ENCODE results near the gene MAPK9.
A peak's percentile ranks its signal among the peaks of the same experiment; 100 is the strongest.

The MAPK9 gene

DNA sequence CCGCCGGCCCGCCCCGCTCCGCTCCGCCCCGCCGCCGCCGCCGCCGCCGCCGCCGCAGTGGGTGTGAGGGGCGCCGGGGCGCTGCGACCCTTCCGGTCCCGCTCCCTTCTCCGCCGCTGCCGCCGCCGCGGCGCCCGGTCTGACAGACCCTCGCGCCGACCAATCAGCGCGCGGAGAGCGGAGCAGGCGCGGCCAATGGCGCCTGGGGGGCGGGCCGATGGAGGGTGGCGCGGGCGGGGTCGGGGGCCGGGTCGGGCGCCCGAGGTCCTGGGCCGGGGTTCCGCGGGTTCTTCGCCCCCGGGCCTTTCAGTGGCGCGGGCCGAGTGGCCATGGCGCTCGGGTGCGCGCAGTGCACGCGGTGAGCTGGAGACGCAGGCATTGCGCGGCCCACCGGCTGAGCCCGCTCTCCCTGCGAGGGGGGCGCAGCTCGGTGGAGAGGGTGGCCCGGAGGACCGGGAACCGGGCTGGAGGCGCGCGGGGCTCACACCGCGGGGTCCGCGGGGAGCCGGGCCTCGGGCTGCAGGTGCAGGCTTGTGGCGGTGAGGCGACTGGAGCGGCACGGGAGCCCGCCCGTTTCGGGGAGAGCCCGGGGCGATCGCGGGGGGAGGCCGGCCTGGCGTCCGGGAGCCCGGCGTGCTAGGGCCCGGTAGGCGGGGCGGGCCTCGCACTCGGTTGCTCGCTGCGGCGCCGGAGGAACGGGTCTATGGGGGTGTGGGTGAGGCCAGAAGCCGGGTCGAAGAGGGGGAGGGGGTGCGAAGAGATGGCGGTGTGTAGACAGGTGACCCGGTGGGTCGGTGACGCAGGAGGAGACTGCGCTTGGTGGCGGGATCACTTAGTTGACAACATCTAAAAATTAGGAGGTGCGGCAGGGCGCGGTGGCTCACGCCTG, at the start of gene MAPK9:
Gene MAPK9 (minus strand): TSS at position 141 of the 889 bp plus-strand sequence. CDS start 11,522 bp downstream, outside the sequence.
- DNase-seq = peak; percentile 54

DNA sequence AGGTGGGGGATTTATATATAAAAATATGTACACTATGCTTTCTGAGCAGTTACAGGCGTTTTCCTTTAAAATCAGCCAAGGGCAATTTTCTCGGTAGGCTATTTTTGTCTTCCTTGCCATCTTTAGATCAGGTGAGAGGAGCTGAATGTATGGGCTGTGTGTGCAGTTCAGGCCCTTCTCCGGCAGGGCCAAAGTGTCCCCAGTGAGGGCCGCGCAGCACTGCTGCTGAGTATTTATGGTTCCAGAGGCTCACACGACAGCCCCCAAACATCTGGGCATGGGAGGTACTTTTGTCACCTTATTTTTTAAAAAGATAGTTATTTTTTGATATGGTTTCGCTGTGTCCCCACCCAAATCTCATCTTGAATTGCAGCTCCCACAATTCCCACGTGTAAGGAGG, 49.7 kb upstream of the MAPK9 start:
- DNase-seq = no peak

DNA sequence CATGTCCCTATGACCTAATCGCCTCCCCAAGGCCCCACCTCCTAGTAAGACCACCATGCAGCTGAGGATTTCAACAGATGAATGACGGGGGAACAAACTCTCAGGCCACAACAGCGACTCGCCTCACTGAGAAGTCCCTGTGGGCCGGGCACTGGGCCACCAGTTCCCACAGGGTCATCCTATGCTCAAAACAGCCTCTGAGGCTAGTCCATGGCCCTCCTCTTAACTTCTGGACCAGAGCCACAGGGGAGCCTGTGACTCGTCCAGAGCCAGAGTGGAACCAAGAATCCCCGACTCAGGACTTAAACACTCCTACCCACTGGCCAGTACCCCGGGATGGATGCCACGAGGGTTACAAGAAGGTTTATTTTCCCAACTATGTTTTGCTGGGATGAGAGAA, 49.0 kb upstream of the MAPK9 start:
- no peak for DNase-seq

DNA sequence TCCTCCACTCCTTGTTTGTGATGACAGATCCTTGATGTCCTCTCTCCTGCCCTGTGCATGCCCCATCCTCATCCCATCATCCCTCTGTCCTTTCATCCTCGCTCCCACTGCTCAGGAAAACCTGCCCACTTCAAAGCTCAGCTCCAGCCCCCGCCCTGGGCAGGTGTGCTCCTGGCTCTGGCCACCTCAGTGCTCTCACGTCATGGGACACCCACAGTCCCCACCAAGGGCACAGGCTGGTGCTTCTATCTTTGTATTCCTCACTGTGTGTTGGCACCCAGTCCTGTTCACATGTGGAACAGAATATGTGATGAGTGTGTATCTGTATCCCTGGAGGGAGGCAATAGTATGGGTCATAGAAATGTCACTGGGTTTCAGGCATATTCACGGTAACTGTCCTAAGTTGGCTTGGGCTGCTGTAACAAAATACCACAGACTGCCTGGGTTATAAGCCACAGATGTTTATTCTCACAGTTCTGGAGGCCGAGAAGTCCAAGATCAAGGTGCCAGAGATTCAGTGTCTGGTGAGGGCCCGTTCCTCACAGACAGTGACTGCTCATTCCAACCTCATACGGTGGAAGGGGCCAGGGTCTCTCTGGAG, 47.8 kb upstream of the MAPK9 start:
- no peak for DNase-seq

DNA sequence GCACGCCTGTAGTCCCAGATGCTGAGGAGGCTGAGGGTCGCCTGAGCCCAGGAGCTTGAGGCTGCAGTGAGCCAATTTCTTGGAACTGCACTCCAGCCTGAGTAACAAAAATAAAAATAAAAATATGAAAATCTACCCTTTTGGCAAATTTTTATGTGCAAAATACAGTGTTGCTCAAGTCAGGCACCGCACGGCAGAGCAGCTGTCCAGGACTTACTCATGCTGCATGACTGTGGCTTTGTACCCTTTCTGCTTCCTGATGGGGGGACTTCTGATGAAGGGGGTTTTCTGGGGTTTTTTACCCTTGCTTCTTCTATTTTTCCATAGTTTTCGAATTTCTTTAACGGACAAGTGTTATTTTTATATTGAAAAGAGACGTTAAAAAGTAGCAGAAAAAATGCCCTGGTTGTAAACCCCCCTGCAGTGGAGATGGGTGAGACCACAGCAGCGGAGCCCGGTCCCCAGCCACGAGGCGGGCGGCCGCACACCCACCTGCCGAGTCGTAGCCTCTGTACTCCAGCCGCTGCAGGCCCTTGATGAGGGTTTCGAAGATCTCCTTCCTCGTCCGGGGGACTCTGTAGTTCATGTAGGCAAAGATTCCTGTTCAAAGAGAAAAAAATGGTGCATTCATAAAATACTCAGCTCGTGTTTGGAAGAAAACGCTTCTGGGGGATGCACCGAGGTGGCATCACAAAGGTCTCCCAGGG, 46.3 kb upstream of the MAPK9 start:
- no peak for DNase-seq

DNA sequence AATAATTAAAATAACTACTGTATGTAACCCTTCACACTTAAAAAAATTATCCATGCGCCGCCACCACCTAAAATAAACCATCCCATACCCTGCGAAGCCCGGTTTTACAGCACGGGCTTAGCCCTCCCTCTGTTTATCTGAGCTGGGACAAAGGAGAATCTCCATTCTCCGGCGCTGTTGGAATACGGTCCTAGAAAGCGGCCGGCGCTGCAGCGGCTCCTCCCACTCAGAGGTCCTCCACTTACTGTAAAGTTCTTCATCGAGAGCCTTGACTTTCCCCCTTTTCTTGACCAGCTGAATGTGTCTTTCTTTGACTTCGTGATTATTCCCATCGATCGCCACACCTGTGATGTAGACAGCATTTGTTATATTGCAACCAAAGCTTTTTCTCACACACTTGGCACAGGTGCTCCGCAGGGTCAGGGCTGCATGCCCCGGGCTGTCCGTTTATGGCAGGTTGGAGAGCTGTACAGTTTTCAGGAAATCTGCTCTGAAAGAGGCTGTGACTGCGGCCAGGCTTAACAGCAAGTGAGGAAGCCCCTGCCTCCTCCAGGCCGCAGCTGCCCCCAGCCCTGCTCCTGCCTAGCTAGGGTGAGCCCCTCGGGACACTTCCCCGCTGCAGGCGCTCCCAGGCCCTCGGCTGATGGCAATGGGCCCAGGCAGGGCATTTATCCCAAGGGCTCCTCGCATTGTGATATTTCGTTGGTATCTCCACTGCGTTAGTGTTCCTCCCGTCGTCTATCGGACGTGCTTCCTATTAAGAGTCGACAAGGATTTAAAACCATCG, 44.5 kb upstream of the MAPK9 start:
- DNase-seq = no peak

DNA sequence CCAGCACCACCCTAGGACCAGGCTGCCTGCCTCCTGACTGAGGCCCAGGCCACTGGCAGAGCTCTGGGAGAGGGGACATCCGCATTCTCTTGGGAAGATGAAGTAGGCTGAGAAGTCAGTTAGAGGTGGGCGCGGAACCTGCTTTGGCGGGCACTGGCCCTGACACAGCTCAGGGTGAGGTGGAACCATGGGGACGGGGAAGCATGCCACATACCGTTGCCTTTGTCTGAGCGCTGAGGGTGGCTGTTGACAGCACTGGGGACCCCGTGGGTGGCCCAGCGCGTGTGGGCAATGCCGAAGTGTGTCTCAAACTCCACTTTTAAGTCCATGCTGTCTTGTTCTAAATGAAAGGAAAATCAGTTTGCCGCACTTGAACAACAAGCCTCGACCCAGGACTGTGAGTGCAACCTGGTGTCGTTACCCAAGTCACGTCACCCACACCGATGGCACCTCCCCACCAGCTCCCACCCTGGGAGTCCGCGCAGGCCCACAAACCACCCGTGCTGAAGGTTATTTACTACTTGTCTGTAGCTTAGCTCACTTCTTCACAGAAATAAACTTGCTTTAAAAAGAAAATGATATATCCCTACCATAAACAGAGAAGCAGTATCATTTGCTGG, 43.8 kb upstream of the MAPK9 start:
- DNase-seq = no peak

DNA sequence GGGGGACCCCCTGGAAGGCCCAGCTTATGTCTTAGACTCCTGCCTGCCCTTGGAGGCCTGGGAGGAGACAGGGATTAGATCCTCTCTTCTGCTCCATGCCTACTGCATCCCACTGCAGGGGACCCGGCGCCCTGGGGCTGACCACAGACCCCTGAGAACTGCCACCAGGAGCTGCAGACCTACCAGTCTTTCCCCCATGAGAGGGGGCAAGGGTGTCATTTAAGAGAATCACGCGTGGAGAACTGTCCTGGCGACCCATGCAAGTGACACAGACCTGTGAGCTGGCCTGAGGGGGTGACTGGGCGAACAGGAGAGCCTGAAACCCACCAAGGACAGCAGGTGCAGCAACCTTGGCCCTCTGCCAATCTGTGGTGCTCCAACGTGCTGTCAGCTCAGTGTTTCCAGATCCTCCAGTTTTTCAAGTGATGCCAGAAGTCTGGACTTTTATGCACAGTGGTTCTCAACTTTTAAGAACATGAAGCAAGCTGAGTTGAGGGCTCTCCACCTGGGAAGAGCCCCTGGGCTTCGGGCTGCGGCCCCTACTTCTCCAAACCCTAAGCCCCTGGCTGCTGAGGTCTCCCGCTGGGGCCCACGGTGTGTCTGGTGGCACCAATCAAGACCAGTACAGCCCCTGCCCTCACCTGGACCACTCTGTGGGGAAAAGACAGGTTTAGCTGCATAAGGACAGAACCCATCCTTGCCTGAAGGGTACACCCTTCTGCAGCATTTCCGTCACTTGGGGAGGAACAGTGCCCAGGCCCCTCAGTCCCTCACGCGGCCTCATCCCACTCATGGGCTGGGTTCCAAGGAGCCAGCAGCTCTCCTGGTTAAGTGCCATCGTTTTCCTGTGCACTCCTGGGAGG, 43.1 kb upstream of the MAPK9 start:
- no peak for DNase-seq

DNA sequence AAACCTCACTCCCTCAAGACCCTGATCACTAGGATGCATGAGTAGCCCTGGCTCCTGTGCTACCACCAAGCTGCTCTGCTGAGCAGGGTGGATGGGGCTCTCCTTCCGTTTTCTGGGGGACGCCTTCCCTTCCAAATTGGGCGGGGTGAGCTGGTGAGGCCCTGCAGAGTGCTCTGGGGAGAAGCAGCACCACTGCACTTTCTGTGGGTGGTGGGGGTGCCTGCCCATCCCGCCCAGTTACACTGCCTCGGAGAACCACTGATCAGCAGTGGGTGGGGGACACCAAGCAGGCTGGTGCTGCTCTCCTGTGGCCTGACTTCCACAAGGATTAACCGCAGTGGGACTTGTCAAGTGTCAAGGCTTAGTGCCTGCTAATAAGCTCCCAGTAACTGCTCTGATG, 42.3 kb upstream of the MAPK9 start:
- DNase-seq = no peak

DNA sequence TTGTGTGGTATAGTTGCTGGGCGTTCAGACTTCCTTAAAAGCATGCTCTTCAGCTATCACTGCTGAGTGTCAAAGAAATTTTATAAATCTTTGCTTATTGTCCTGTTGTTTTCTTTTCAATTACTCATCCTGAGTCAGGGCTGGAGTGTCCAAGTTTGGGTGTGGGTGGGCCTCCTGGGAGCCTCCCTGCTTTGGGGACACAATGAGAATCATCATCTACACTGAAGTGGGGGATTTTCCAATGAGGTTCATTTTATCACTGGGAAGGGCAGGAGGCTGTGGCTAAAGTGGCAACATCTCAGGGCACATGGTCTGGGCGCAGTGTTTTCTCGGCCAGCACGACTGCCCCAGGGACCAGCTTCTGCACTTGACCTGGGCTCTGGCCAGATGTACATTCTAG, 41.8 kb upstream of the MAPK9 start:
- DNase-seq = no peak

DNA sequence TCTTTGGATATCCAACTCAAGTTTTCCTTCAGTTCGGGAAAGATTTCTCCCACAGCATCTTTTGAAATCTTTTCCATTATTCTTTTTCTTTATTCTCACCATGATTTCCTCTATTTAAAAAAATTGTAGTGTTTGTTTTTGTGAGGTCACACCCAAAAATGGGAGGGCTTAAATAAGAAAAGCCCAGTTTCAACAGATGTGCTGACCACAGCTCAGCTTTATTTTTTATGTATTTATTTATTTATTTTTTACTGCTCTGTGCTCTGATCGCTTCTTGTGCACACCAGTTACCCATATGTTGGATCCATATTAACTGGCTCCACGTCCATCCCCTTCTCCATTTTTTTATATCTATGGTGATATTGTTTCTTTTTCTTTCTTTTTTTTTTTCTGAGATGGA, 41.0 kb upstream of the MAPK9 start:
- DNase-seq = no peak

DNA sequence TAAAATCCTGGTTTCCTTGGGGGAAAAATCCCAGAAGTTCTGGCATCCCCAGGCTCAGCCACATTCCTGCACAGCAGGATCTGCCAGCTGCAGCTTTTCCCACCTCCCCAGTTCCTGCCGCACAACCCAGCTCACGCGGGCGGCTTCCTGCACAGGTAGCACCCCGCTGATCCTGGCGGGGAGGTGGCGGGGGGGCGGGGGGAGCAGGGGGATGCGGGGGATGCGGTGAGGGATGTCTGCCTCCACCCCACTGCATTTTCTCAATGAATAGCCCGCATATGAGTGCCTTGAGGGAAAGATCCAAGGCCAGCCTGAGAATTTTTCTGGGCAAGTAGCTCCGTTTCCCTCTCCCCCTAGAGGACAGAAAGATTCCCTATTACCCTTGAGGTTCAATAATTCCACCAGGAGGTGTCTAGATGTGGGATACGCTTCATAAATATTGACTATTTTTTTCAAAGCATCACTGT, 40.2 kb upstream of the MAPK9 start:
- no peak for DNase-seq

DNA sequence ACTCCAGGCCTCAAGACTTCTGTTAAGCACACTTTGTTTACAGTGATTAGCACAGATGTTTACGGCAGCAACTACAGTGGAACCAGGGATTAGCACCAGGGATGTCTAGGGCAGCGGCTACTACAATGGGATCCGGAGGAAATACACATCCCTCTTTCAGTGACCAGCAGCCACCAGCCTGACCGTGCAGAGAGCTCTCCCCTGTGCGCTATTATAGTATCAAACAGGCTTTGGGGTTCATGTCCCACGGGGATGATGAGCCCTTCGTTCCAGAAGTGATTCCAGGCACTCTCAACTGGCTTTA, 39.7 kb upstream of the MAPK9 start:
- DNase-seq = no peak

DNA sequence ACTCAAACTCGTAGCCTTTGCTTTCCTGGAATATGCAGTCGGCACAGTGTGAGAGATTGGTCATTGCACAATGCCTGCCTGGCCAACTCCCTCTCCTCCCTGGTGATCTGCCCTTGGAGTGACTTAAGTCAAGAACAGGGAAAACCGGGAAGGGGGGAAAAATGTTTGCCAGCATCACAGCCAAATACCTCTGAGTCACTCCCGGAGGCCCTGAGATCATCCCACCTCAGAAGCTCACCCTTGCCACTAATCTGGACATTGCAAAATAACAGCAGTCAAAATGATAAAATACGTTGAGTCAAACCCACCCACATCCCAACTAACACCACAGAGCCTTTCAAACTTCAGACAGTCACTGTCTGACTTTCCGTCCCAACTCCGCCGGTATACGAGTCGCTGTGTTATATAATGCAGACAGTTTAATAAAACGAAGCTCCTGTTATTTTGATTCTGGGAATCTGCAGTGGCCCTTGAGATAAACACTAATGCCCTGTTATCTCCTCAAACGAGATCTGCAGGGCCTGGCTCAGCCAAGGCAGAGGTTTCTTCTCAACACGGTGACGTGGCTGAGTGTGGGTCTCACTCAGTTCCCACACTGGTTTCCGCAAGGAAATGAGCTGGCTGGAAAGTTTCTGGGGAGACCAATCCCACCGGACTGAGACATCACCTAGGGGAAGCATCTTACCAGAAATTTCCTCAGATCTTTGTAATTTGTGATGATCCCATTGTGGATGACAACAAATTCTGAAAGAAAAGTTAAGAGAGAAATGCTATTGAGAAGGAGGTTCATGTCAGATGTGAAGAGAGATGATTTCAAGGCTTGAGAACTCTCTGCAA, 39.1 kb upstream of the MAPK9 start:
- DNase-seq = no peak

DNA sequence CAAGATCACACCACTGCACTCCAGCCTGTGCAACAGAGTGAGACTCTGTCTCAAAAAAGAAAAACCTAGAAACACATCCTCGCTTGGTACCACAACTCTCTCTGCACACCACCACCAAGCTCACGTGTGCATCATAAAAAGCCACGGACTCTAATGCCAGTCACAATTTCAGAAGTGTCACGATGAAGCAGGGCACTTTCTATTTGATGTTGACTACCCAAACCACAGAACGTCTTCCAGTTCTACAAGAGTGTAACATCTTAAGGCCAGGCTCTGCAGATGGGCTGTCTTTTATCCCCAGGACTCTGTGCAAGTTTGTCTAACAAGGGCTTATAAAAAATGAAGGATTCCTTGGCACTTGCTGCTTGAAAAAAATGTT, 38.4 kb upstream of the MAPK9 start:
- no peak for DNase-seq

DNA sequence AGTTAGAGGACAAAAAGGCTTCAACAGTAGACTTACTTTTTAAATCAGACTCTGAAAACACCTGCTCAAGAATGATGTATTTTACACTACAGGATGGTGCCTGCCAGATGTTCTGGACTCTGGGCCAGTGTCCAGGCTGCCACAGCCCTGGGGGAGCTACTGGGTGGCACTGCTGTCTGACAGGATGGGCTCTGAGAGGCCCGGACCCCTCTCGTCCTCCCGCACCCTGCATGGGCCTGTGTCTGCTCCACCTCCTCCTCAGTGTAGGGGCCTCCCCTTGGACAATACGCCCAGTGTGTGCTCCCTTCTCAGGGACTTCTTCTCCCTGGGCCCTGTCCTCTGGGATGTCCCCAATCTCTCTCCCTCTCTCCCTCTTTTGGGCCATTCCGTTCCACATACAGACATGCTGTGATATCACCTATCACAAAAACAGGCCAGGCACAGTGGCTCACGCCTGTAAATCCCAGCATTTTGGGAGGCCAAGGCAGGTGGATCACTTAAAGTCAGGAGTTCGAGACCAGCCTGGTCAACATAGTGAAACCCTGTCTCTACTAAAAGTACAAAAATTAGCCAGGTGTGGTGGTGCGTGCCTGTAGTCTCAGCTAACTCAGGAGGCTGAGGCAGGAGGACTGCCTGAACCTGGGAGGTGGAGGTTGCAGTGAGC, 37.9 kb upstream of the MAPK9 start:
- no peak for DNase-seq

DNA sequence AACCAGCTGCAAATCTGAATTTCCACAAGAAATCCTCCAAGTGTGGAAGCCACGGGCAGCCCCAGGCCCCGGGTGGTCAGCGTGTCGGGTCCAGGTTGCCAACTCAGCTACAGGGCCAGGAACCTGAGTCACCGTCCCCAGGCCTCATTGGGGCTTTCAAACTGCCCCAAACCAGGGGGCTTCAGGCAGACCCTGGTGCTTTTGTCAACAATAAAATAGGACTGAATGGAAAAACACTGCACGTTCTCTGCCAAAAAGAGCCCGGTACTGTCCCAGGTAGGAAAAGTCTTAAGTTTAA, 37.2 kb upstream of the MAPK9 start:
- DNase-seq = no peak

DNA sequence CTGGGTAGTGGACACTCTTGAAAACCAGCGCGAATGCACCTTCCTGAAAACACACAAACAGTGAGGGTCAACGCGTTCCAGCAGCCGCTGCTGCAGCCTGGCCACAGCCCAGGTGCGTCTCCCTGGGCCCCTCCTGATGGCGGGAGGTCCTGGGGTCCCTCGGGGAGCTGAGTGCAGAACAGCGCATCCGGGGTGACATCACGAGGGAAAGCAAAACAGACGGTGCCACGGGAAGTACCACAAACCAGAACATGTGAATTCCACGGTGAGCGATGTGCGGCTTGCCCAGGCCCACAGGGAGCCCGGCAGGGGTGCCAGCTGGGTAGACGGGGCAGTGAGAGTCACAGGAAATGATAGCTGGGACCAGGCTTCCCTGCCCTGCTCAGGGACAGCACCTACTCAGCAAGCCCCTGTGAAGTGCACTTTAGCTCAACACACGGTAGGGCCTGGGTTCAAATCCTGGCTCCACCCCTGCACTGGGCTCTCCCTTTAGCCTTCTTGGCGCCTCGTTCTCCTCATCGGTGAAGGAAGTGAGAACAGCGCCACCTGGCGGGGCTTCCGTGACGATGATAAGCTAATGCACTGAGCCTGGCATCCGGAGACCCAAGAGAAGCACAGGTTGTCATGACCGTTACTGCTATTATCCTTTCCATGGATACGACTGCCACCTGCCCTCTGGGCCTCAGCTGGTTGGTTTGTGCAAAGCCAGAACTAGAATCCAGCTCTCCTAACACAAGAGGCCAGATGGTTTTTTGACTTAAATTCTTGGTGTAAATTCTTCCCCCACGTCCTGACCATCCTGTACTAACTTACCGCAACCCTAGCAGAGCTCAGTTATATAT, 36.6 kb upstream of the MAPK9 start:
- DNase-seq = peak; percentile 38

DNA sequence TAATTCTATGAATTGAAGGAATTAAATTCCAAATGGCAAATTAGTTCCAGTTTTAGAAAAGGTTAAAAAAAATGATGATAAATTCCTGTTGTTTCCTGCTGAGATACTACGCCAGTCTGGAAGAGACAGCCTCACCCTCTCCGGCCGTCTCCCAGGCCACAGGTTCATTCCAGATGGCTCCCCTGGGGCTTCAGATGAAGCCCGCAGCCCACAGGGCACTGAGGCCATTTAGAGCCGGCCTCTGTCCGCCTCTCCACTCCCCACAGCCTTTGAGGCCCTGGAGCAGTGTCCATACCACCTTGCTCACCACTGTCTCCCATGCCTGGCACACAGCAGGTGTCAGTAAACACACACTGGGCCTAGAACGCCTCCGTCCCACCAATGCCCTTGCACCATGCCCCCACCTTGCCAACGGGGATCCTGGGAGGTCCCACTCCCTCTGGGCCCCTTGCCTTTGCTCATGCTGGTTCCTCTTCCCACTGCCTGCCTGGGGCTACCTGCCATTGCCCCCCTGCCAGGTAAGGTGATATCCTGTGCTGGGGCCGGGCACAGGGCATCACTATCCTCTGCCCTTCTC, 35.2 kb upstream of the MAPK9 start:
- DNase-seq = no peak

Data from NCI-H2107 (cell line).